DND-41 (cell line): ENCODE measurements around the gene ACCSL.

Source experiments
- ATAC-seq: fragments of 200-7000 bp; cut with Tn5 transposase; 3 replicates; pipeline ENCODE4 v1.9.1; 2021; ENCODE audit warnings: low read depth; ENCODE audit not compliant: insufficient read depth
- DNase-seq: peaks from one replicate; pipeline ENCODE4 v3.0.0-alpha.2; 2020
- H2AFZ ChIP-seq: 2 replicates; pipeline ENCODE4 v1.6.0; 2012; ENCODE audit warnings: low read depth, low read length
- H3K27ac ChIP-seq: 2 replicates; pipeline ENCODE4 v1.5.1; 2012; ENCODE audit warnings: low read length, inconsistent platforms
- H3K27me3 ChIP-seq: fragments of 200-600 bp; sonication (generic); 2 replicates; pipeline ENCODE4 v1.6.0; 2012; ENCODE audit warnings: low read length, mild to moderate bottlenecking, inconsistent platforms; ENCODE audit not compliant: insufficient read depth, poor library complexity
- H3K36me3 ChIP-seq: 2 replicates; pipeline ENCODE4 v1.5.1; 2012; ENCODE audit warnings: low read length, inconsistent platforms; ENCODE audit not compliant: insufficient read depth
- H3K4me1 ChIP-seq: 2 replicates; pipeline ENCODE4 v1.5.1; 2012; ENCODE audit warnings: mild to moderate bottlenecking, low read length; ENCODE audit not compliant: insufficient read depth
- H3K4me2 ChIP-seq: 2 replicates; pipeline ENCODE4 v1.6.0; 2012; ENCODE audit warnings: mild to moderate bottlenecking, moderate library complexity, low read length, inconsistent platforms; ENCODE audit not compliant: insufficient read depth
- H3K4me3 ChIP-seq, 2 experiments: fragments of 200-600 bp in 1 of 2; shearing (Covaris generic) in 1 of 2; 2 replicates each; pipeline ENCODE4 v1.5.1; 2012 to 2016; ENCODE audit warnings: inconsistent platforms in 2 of 2, low read length in 2 of 2, mild to moderate bottlenecking in 2 of 2, low read depth in 1 of 2, moderate library complexity in 1 of 2
- H3K79me2 ChIP-seq: 2 replicates; pipeline ENCODE4 v1.6.0; 2012; ENCODE audit warnings: low read length, inconsistent platforms; ENCODE audit not compliant: insufficient read depth
- H3K9ac ChIP-seq: 2 replicates; pipeline ENCODE4 v1.6.0; 2012; ENCODE audit warnings: low read depth, mild to moderate bottlenecking, inconsistent platforms, low read length, moderate library complexity
- H3K9me3 ChIP-seq: 2 replicates; pipeline ENCODE4 v1.5.1; 2012; ENCODE audit warnings: low read length, moderate library complexity, mild to moderate bottlenecking, inconsistent platforms; ENCODE audit not compliant: insufficient read depth, severe bottlenecking
- H4K20me1 ChIP-seq: 2 replicates; pipeline ENCODE4 v1.6.0; 2012; ENCODE audit warnings: low read length; ENCODE audit not compliant: insufficient read depth
- CTCF ChIP-seq: IDR thresholded peaks from 2 replicates; pipeline ENCODE4 v1.5.1; 2012; ENCODE audit warnings: borderline replicate concordance, low read length, moderate library complexity, mild to moderate bottlenecking; ENCODE audit not compliant: poor library complexity, severe bottlenecking; ENCODE audit errors: extremely low read depth
- EZH2 ChIP-seq: IDR thresholded peaks from 3 replicates; pipeline ENCODE4 v1.6.1; 2012; ENCODE audit warnings: borderline replicate concordance, low read depth, mild to moderate bottlenecking, moderate library complexity, low read length, inconsistent platforms; ENCODE audit not compliant: severe bottlenecking

Gene ACCSL

GRCh38 chr11:44014968-44015623 lies 32.7 kb upstream of the ACCSL start:
- TF ChIP-seq CTCF, result no peak
- TF ChIP-seq EZH2, result no peak
- H2AFZ ChIP-seq, result no peak overlapping the region
- DNase-seq (no peak), ATAC-seq (no peak)
- no peak overlapping the region for H3K4me3 ChIP-seq
- no peaks in the 10 kb centered on the region for H3K4me1 ChIP-seq
- no peaks in the 10 kb centered on the region for H3K9me3 ChIP-seq
- no peaks in the 10 kb centered on the region for H4K20me1 ChIP-seq
- H3K79me2 ChIP-seq, result no peaks in the 10 kb centered on the region
- no peaks in the 10 kb centered on the region for H3K36me3 ChIP-seq
- H3K27ac ChIP-seq, result no peak overlapping the region
- no peak overlapping the region for H3K9ac ChIP-seq
- no peak overlapping the region for H3K4me2 ChIP-seq
- H3K27me3 ChIP-seq, result peaks cover 11% of the 10 kb centered on the region

GRCh38 chr11:44015624-44016007 lies 32.2 kb upstream of the ACCSL start:
- Histone ChIP-seq H3K9me3 (no peaks in the 10 kb centered on the region), H3K4me3 (no peak overlapping the region), H3K36me3 (no peaks in the 10 kb centered on the region), H3K79me2 (no peaks in the 10 kb centered on the region), H3K4me2 (no peak overlapping the region), H3K9ac (no peak overlapping the region), H3K4me1 (no peaks in the 10 kb centered on the region), H4K20me1 (no peaks in the 10 kb centered on the region), H3K27me3 (peaks cover 11% of the 10 kb centered on the region), H3K27ac (no peak overlapping the region), H2AFZ (no peak overlapping the region)
- TF ChIP-seq EZH2 (no peak), CTCF (no peak)
- ATAC-seq, result no peak
- no peak for DNase-seq

- H3K9ac ChIP-seq, result no peak overlapping the region
- ATAC-seq (no peak), DNase-seq (no peak)
- H3K27ac ChIP-seq, result no peak overlapping the region
- TF ChIP-seq CTCF (no peak), EZH2 (no peak)
- no peaks in the 10 kb centered on the region for H4K20me1 ChIP-seq
- H3K79me2 ChIP-seq, result no peaks in the 10 kb centered on the region
- H3K4me3 ChIP-seq, result no peak overlapping the region
- no peaks in the 10 kb centered on the region for H3K4me1 ChIP-seq
- no peak overlapping the region for H2AFZ ChIP-seq
- no peak overlapping the region for H3K4me2 ChIP-seq
- no peaks in the 10 kb centered on the region for H3K9me3 ChIP-seq
- H3K27me3 ChIP-seq, result peaks cover 9% of the 10 kb centered on the region
- H3K36me3 ChIP-seq, result no peaks in the 10 kb centered on the region
Measured at GRCh38 chr11:44016131-44016530, 31.6 kb upstream of the ACCSL start.
